ENCODE data around the gene INSL4. TPM values are rescaled to one million over a fixed set of nuclear protein-coding genes. Genes with fewer than 3 reads are reported as not detected.

The INSL4 gene
- total RNA-seq, 1 experiment from 2014 or later: not detected

DNA sequence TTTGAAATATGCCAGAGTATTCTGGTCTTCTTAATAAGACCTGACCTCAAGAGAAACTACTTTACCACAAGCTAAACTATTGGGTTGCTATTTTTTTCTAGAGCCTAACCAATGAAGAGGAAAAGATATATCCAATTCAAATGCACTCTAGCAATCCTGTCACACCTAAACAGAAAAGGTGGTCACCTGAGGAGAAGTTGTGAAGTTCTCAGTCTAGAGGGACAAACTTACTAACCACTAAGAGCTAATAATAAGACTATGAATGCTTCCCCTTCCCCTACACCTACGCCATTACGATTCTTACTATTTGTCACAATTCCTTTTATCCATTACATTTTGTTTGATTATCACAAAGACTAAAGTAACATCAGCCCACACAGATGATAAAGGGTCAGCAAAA, 43.6 kb downstream of the INSL4 start:
- Histone ChIP-seq H4K91ac (ENCODE audit: insufficient read length, low read depth, low read length) (no peak overlapping the region), H3K14ac (ENCODE audit: insufficient read depth, low read length) (no peak overlapping the region), H2AK5ac (ENCODE audit: insufficient read length, low read length) (no peak overlapping the region), H2BK5ac (ENCODE audit: insufficient read length, low read length) (no peak overlapping the region), H4K20me1 (ENCODE audit: control insufficient read depth, insufficient read depth, insufficient read length) (no peaks in the 10 kb centered on the region), H2AFZ (ENCODE audit: low read length) (no peak overlapping the region), H3T11ph (ENCODE audit: low read length) (no peak overlapping the region), H4K8ac (replicated peaks; ENCODE audit: insufficient read length, low read depth, low read length) (no peak overlapping the region), H3K79me1 (ENCODE audit: insufficient read depth, low read depth, low read length, poor library complexity, severe bottlenecking) (no peaks in the 10 kb centered on the region), H3K4me2 (ENCODE audit: insufficient read depth, insufficient read length, low read length) (no peak overlapping the region), H3K27ac (ENCODE audit: insufficient read length, low read depth, low read length) (no peak overlapping the region), H3K23me2 (ENCODE audit: insufficient read length, low read depth, low read length, poor library complexity, severe bottlenecking) (no peaks in the 10 kb centered on the region), H3K4ac (ENCODE audit: low read depth, low read length) (no peak overlapping the region), H3K27me3 (ENCODE audit: insufficient read depth, low read length) (no peaks in the 10 kb centered on the region), H4K5ac (ENCODE audit: insufficient read length, low read depth, low read length) (no peak overlapping the region), H3K79me2 (ENCODE audit: insufficient read depth, low read length) (no peaks in the 10 kb centered on the region), H2BK15ac (ENCODE audit: low read depth, low read length) (no peak overlapping the region), H2BK120ac (ENCODE audit: low read depth, low read length, poor library complexity, severe bottlenecking) (no peak overlapping the region), H3K9ac (ENCODE audit: extremely low read depth, insufficient read length, low read length) (no peak overlapping the region), H3K23ac (ENCODE audit: insufficient read length, low read depth, low read length) (no peak overlapping the region), H2BK12ac (ENCODE audit: insufficient read length, low read depth, low read length) (no peak overlapping the region), H3K9me3 (ENCODE audit: control insufficient read depth, low read depth, low read length) (no peaks in the 10 kb centered on the region), H3K4me1 (ENCODE audit: insufficient read depth, low read length) (no peaks in the 10 kb centered on the region), H3K56ac (ENCODE audit: insufficient read length, low read depth, low read length) (no peak overlapping the region), H2BK20ac (ENCODE audit: low read depth, low read length, poor library complexity, severe bottlenecking) (no peak overlapping the region), H3K18ac (ENCODE audit: insufficient read length, low read depth, low read length) (no peak overlapping the region)
- peaks cover 0 to 3% of the 10 kb centered on the region in 2 experiments; a peak in 3 of 4 replicates for H3K4me1 Mint-ChIP-seq
- H3K9me3 Mint-ChIP-seq: peaks cover 0 to 2% of the 10 kb centered on the region in 2 experiments; a peak in 1 of 5 replicates
- TF ChIP-seq, protein P1, sequence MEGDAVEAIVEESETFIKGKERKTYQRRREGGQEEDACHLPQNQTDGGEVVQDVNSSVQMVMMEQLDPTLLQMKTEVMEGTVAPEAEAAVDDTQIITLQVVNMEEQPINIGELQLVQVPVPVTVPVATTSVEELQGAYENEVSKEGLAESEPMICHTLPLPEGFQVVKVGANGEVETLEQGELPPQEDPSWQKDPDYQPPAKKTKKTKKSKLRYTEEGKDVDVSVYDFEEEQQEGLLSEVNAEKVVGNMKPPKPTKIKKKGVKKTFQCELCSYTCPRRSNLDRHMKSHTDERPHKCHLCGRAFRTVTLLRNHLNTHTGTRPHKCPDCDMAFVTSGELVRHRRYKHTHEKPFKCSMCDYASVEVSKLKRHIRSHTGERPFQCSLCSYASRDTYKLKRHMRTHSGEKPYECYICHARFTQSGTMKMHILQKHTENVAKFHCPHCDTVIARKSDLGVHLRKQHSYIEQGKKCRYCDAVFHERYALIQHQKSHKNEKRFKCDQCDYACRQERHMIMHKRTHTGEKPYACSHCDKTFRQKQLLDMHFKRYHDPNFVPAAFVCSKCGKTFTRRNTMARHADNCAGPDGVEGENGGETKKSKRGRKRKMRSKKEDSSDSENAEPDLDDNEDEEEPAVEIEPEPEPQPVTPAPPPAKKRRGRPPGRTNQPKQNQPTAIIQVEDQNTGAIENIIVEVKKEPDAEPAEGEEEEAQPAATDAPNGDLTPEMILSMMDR (conservative IDR thresholded peaks at IDR 0.05): no peak
- H3K36me3 Mint-ChIP-seq (ENCODE audit: insufficient read depth in 1 of 3, low read depth in 3 of 3): no peaks in the 10 kb centered on the region; a peak in 1 of 7 replicates
- H3K27ac Mint-ChIP-seq: no peak overlapping the region
- H3K27me3 Mint-ChIP-seq (ENCODE audit: low read depth): peaks cover 2% of the 10 kb centered on the region; the same call in 1 of the 2 replicates
- 100% methylated on average over 2 of the region's 2 CpGs for WGBS (ENCODE audit: extremely low coverage, insufficient read length, low lambda C conversion rate)
- no peak overlapping the region for H3K4me3 Mint-ChIP-seq
- DNase-seq: no peak

Data from H9 (cell line).